Stimulated activated CD4-positive, alpha-beta T cell treated with anti-CD3 and anti-CD28 coated beads, Interleukin-4, amount 100 ng/mL, for 48 hours (primary cell): ENCODE data around the gene ARFGAP1.
A peak's percentile ranks its signal among the peaks of the same experiment; 100 is the strongest.
"Not testable (repeated sequence)": the region's sequence is repeated elsewhere in the genome, so short reads cannot be mapped to it uniquely, and the experiment has no call there.

Source experiments
- DNase-seq, 2 donors: peaks; one replicate each; pipeline ENCODE4 v3.0.0-alpha.2; 2020; ENCODE audit warnings: low read depth in 2 of 2

The ARFGAP1 gene

DNA sequence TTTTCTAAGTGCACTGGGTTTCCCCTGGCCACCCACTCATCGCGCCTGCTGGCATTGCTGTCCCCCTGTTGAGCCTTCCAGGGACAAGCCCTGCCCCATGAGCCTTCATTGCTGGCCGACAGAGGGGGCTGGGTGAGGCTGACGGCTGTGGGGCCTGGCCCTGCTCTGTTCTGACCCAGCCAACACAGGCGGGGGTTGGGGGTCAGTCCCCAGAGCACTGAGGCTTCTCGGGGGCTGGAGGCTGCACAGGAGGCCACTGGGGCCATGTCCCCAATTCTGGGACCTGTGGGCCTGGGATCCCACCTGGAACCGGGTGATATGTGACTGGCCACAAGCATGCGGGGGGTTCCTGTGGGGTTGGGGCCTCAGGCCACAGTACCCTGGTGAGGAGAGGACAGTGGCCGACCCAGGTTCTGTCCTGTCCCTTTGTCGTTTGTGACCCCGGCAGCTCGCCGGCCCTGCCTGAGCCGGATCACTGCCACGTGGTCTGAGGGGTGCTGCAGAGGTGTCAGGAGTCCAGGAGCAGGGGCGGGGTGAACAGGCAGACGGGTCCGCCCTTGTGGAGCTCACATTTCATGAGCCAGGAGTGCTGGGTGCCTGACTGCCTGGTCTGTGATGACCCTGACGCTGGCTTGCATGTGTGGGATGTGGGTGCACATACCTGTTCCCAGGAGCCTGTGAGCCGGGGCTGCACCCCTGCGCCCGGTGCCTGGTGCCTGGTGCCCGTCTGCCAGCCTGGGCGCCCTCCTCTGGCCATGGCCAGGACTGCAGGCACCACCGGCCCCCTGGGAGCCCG, 18.3 kb downstream of the ARFGAP1 start:
- DNase-seq, result peak; percentile 49 to 77

- DNase-seq, result no peak
These were observed 19.2 kb downstream of the ARFGAP1 start for GRCh38 chr20:63291811-63292210.

DNA sequence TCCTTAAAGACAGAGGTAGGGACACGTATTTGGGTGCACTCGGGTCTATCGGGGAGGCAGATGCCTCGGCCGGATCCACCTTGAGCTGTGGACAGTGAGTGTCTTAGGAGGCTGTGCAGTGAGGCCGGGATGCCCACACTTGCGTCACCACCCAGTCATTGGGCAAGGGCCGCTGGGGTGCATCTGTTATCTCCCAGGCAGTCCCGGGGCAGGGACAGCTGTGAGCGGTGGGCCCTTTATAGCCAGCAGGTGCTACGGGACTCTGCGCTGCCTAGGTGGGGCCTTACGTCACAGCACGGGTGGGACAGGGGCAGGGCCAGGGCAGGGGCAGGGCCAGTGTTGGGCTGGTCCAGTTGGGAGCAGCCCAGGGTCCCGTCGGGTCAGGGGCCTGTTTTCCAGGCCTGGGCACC, 19.7 kb downstream of the ARFGAP1 start:
- DNase-seq, result no peak

DNA sequence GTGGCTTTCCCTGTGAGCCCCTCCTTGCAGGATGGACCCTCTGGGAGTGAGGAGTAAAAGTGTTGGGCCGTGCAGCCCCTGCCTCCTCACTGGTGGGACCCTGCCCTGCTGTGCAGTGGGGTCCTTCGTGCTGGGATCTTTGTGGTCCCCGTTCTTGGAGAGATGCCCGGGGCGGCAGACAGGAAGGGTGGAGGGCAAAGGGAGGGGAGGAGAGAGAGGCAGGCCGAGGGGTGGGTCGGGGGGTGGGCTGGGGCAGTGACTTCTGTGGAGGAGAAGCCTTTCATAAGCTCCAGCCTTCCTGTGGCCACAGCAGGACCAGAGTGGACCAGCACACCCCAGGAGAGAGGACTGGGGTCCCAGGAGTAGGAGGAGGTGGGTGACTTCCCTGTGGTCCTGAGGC, 20.3 kb downstream of the ARFGAP1 start, which contains the start of gene COL20A1:
COL20A1 (plus strand) TSS at position 283 of the 400 bp plus-strand sequence. CDS start 1,922 bp downstream, outside the sequence.
- no peak for DNase-seq

DNA sequence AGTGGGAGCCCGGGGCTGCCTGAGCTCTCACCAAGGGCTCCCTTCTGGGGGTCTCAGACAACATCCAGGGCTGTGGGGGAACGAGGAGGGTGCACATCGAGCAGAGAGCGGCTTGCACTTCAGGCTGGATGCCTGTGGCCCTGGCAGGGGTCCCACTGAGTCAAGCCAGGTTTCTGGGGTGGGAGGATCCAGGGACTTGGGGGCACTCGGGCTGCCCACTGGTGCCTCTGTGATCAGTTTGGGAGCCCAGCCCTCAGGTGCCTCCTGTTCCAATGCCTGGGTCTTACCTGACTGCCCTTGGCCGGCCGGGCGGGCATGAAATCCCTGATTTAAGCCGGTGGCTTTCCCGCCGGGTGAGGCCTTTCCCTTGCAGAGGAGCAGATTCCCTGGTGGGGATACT, 20.8 kb downstream of the ARFGAP1 start:
- no peak for DNase-seq

- DNase-seq, result no peak
These were observed 21.4 kb downstream of the ARFGAP1 start for GRCh38 chr20:63293871-63294535.

GRCh38 chr20:63294536-63294900, 21.9 kb downstream of the ARFGAP1 start:
- DNase-seq, result no peak

DNA sequence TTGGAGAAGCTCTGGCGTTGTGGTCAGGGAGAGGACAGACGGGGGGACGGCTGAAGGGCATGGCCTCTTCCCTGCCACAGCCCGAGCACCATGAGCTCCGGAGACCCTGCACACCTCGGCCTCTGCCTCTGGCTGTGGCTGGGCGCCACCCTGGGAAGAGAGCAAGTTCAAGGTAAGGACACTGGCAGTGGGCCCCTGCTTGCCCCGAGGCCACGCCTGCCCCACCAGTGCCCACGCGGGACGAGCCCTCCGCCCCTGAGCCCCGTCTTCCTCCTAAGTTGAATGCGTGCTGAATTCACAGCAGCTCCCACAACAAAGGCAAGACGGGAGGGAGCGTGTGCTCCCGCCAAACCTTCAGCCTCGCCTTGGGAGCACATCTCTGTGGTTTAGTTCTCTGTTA, 22.4 kb downstream of the ARFGAP1 start:
- no peak for DNase-seq

- no peak for DNase-seq
These were observed 22.8 kb downstream of the ARFGAP1 start for GRCh38 chr20:63295422-63295821.

DNA sequence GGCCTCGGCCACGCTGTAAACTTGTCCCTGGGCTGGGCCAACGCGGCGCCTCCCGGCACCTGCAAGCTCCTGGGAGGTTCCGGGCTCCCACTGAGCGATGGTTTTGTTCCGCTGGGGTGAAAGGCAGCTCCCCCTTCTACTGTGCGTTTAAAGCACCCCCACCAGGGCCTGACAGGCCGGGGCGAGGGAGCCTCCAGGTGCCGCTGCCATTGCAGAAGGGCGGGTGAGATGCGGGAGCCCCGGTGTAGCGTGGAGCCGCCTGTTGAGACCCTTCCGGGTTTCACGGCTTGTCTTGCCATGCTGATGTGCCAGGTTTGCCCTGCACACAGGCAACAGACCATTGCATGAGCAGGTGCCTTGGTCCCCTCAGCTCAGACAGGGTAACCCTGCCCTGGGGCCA, 23.2 kb downstream of the ARFGAP1 start:
- DNase-seq, result no peak

DNA sequence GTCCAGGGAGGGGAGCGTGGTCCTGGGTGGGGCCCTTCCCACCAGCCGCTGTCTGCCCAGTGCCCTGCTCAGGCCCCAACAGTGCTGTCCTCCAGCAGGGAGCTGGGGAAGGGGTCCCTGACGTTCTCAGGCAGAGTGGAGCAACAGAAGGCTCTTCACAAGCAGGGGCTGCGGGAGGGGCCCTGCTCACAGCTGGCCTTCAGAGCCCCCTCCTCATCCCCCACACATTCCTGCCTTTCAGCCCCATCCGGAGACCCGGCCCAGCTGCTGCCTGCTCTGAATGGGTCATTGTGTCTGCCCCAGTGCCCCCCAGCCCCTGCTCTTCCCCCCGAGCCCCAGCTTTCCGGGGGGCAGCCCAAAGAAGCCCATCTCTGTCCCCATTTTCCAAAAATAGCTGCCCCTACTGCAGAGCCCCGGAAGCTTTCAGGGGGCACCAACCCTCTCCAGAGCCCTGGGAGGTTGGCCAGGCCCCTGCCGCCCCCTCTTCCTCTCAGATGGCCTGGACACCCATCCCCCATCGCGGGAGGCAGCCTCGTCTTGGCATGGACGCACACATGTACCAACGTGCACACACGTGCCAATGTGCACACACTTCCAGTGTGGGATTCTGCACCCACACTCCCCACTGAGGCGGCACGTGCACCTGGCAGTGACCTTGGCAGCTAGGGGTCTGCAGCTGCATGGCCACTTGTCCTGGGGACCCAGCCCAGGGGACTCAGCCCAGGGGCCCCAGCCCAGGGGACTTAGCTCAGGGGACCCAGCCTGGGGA, 24.1 kb downstream of the ARFGAP1 start:
- no peak for DNase-seq

DNA sequence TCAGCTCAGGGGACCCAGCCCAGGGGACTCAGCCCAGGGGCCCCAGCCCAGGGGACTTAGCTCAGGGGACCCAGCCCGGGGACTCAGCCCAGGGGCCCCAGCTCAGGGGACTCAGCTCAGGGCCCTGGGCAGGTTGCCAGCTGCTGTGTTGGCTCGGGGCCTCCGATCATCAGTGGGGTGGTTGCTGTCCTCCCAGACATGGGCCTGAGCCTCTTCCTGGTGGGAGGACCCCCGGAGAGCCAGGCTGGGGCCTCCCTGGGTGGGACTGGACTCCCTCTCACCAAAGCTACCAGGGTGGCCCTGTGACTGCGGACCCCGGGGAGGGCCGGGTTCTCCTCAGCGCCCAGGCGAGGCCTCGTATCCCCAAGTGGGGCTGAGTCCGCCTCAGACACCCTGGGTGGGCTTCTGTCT, 24.8 kb downstream of the ARFGAP1 start:
- no peak for DNase-seq

GRCh38 chr20:63297796-63298572, 25.4 kb downstream of the ARFGAP1 start:
- DNase-seq, result no peak

GRCh38 chr20:63298731-63299312, 26.2 kb downstream of the ARFGAP1 start:
- no peak for DNase-seq

DNA sequence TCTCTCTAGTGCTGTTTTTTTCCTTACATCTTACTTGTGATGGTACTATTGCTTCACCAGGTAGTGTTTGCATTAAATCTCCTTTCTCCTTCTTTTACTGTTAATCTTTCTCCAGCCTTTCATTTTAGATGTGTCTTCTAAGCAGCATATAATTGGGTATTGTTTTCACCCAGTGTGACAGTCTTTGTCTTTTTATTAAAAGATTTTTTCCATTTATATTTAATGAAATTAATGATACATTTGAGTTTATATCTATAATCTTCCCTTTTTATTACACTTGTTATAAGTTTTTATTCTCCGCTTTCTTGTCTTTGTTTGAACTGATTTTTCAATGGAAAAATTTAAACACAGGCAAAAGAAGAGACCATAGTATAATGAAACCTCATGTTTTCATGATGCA, 29.1 kb downstream of the ARFGAP1 start:
- DNase-seq, result no peak

- DNase-seq, result no peak
These were observed 30.6 kb downstream of the ARFGAP1 start for GRCh38 chr20:63303095-63303666.

DNA sequence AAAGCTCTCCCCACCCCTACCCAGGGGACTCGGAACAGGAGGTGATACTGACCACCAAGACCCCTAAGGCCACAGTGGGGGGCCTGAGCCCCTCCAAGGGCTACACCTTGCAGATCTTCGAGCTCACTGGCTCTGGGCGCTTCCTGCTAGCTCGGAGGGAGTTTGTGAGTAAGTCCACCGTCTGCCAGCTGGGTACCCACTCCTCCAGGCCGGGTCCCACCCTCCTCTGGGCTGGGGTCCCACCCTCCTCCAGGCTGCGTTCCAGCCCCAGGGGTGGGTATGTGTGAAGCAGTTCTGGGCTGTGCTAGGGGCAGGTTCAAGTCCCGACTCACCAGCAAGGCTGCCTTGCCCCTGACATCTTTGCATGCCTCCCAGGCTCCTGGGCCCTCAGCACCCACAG, 32.8 kb downstream of the ARFGAP1 start:
- no peak for DNase-seq

- not testable (repeated sequence) for DNase-seq
These were observed 33.5 kb downstream of the ARFGAP1 start for GRCh38 chr20:63305933-63306672.

DNA sequence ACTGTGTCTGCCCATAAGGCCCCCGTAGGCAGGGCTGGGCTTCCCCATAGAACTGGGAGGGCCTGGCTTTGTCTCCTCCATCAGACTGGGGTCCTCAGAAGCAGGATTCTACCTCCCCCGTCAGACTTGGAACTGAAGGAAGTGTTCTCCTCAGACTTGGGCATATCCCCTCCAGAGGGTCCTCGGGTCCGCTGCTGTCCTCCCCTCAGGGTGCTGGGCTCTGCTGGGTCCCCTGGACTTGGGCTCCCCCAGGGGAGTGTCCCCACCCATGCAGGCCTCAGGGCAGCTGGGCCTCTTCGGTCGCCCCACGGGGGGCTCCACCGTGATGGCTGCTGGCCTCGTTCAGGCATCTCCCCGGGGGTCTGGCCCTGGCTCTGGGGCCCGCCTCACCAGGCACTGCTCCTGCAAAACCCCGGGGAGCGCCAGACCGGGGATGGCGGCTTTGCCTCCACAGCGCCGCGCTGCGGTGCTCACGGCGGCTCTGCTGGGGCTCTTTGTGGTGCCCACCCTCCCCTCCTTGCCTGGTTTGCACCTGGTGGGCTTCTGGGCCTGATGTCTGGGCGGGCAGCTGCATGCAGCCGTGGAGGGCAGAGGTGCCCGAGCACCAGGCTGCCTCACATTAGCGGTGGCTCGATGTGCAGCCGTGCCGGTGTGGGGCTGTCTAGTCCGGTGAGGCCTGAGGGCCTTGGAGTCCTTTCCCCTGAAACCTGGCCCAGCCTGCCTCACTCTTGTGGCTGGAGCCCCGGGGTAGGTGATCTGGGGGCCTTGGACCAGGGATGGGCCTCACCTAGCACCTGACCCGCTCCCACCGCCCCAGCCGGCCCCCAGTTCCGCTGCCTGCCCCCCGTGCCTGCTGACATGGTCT, 34.3 kb downstream of the ARFGAP1 start:
- no peak for DNase-seq
